HEK293T (cell line): ENCODE measurements around the gene PLAAT1.

Experiments used
- CTCF ChIA-PET: fragments of 350-600 bp; formaldehyde crosslinking; extraction: SDS; loops from one replicate; lab custom pipeline; 2021; ENCODE audit warnings: antibody characterized with exemption, inconsistent platforms; lab: Yijun Ruan, JAX
- POLR2A ChIA-PET: fragments of 350-600 bp; formaldehyde crosslinking; extraction: SDS; loops from one replicate; lab custom pipeline; 2020; ENCODE audit warnings: antibody characterized with exemption, inconsistent platforms; lab: Yijun Ruan, JAX
- DNase-seq: peaks from one replicate; pipeline ENCODE4 v3.0.0; 2012; ENCODE audit warnings: mixed read lengths; ENCODE audit errors: extremely low spot score
- ARNT ChIP-seq: fragments of 450-650 bp; IDR thresholded peaks from 2 replicates; pipeline ENCODE4 v1.6.1; 2017; ENCODE audit warnings: mild to moderate bottlenecking
- BHLHE40 ChIP-seq: fragments of 450-650 bp; IDR thresholded peaks from 2 replicates; pipeline ENCODE4 v1.6.1; 2016; ENCODE audit warnings: mild to moderate bottlenecking, moderate library complexity, borderline replicate concordance
- CTBP1 ChIP-seq: fragments of 450-650 bp; IDR thresholded peaks from 2 replicates; pipeline ENCODE4 v1.6.1; 2016; ENCODE audit warnings: borderline replicate concordance
- ELF4 ChIP-seq: fragments of 450-650 bp; IDR thresholded peaks from 2 replicates; pipeline ENCODE4 v1.6.1; 2017; ENCODE audit warnings: antibody characterized with exemption
- FOXA1 ChIP-seq: fragments of 450-650 bp; IDR thresholded peaks from 2 replicates; pipeline ENCODE4 v1.6.1; 2016; ENCODE audit warnings: mild to moderate bottlenecking
- FOXK2 ChIP-seq: fragments of 450-650 bp; IDR thresholded peaks from 2 replicates; pipeline ENCODE4 v1.6.1; 2016; ENCODE audit warnings: mild to moderate bottlenecking
- FOXM1 ChIP-seq: fragments of 450-650 bp; IDR thresholded peaks from 2 replicates; pipeline ENCODE4 v1.6.1; 2017; ENCODE audit warnings: mild to moderate bottlenecking, borderline replicate concordance
- HDGF ChIP-seq: fragments of 450-650 bp; IDR thresholded peaks from 2 replicates; pipeline ENCODE4 v1.6.1; 2017; ENCODE audit warnings: antibody characterized with exemption, borderline replicate concordance
- L3MBTL2 ChIP-seq: fragments of 450-650 bp; conservative IDR thresholded peaks from 2 replicates; pipeline ENCODE4 v1.6.1; 2016; ENCODE audit warnings: mild to moderate bottlenecking
- LEF1 ChIP-seq: fragments of 450-650 bp; IDR thresholded peaks from 2 replicates; pipeline ENCODE4 v1.6.1; 2017; ENCODE audit warnings: mild to moderate bottlenecking, borderline replicate concordance
- NFRKB ChIP-seq: fragments of 450-650 bp; IDR thresholded peaks from 2 replicates; pipeline ENCODE4 v1.6.1; 2016; ENCODE audit warnings: mild to moderate bottlenecking, moderate library complexity
- PKNOX1 ChIP-seq: fragments of 450-650 bp; IDR thresholded peaks from 2 replicates; pipeline ENCODE4 v1.6.1; 2016
- SP1 ChIP-seq: fragments of 450-650 bp; IDR thresholded peaks from 2 replicates; pipeline ENCODE4 v1.6.1; 2017
- SUZ12 ChIP-seq: fragments of 450-650 bp; IDR thresholded peaks from 2 replicates; pipeline ENCODE4 v1.6.1; 2016; ENCODE audit warnings: mild to moderate bottlenecking
- TARDBP ChIP-seq: fragments of 450-650 bp; IDR thresholded peaks from 2 replicates; pipeline ENCODE4 v1.6.1; 2016
- ZNF384 ChIP-seq: fragments of 450-650 bp; IDR thresholded peaks from 2 replicates; pipeline ENCODE4 v1.6.1; 2016

PLAAT1 gene

GRCh38 chr3:193269343-193270028, 28.5 kb downstream of the PLAAT1 start:
- TF ChIP-seq SUZ12 = no peak
- TF ChIP-seq LEF1 = no peak
- no peak for TF ChIP-seq FOXA1
- TF ChIP-seq BHLHE40 = no peak
- TF ChIP-seq ELF4 = no peak
- no peak for TF ChIP-seq PKNOX1
- TF ChIP-seq FOXM1 = no peak
- no peak for TF ChIP-seq HDGF
- no peak for TF ChIP-seq CTBP1
- CTCF ChIA-PET = no interaction called here
- POLR2A ChIA-PET = no interaction called here
- no peak for DNase-seq

GRCh38 chr3:193270451-193270850, 29.4 kb downstream of the PLAAT1 start:
- CTCF ChIA-PET = no interaction called here
- POLR2A ChIA-PET = no interaction called here
- DNase-seq = no peak
- TF ChIP-seq FOXK2 (no peak), L3MBTL2 (no peak), SP1 (no peak), CTBP1 (no peak), ELF4 (no peak), SUZ12 (no peak), BHLHE40 (no peak), NFRKB (no peak), TARDBP (no peak), HDGF (no peak), PKNOX1 (no peak)

GRCh38 chr3:193271101-193271840, 30.2 kb downstream of the PLAAT1 start:
- TF ChIP-seq CTBP1 (no peak), PKNOX1 (no peak), ARNT (no peak), TARDBP (no peak), SUZ12 (no peak), SP1 (no peak), HDGF (no peak), ZNF384 (no peak), FOXA1 (no peak), L3MBTL2 (no peak), ELF4 (no peak), FOXK2 (no peak), FOXM1 (no peak), BHLHE40 (no peak), LEF1 (no peak)
- ChIA-PET CTCF (no interaction called here), POLR2A (no interaction called here)
- DNase-seq = no peak

- ChIA-PET CTCF (no interaction called here), POLR2A (no interaction called here)
These were observed 51.4 kb downstream of the PLAAT1 start for GRCh38 chr3:193292386-193292785.

GRCh38 chr3:193295985-193296384, 55.0 kb downstream of the PLAAT1 start:
- DNase-seq = no peak
- no peak for TF ChIP-seq SP1
- no peak for TF ChIP-seq ELF4
- no peak for TF ChIP-seq FOXM1
- TF ChIP-seq L3MBTL2 = no peak
- TF ChIP-seq SUZ12 = no peak
- TF ChIP-seq NFRKB = no peak
- TF ChIP-seq FOXK2 = no peak
- no peak for TF ChIP-seq ARNT
- TF ChIP-seq LEF1 = no peak
- no peak for TF ChIP-seq TARDBP
- ChIA-PET CTCF (no interaction called here), POLR2A (no interaction called here)

More at GRCh38 chr3:193292386-193292785, 51.4 kb downstream of the PLAAT1 start:
- TF ChIP-seq PKNOX1 (no peak), FOXA1 (no peak), HDGF (no peak), NFRKB (no peak), SP1 (no peak), ZNF384 (no peak), ARNT (no peak)
- no peak for DNase-seq

- DNase-seq = no peak
- POLR2A ChIA-PET = interaction anchor here (0.6 kb wide), 1 partner anchor 149 kb away, joined by 3 read pairs; no protein-coding TSS in a partner anchor
- TF ChIP-seq FOXM1 (no peak), NFRKB (no peak), CTBP1 (no peak), LEF1 (no peak), SP1 (no peak), PKNOX1 (no peak), BHLHE40 (no peak), ELF4 (no peak), SUZ12 (no peak)
- CTCF ChIA-PET = no interaction called here
These were observed 56.4 kb downstream of the PLAAT1 start for GRCh38 chr3:193297421-193297820.
